SIG-M5 (cell line): Measurements from ENCODE around the gene CHKA.

Source experiments
- DNase-seq: peaks from one replicate; lab custom pipeline; 2025; lab: John Stamatoyannopoulos, UW

Gene CHKA

DNA sequence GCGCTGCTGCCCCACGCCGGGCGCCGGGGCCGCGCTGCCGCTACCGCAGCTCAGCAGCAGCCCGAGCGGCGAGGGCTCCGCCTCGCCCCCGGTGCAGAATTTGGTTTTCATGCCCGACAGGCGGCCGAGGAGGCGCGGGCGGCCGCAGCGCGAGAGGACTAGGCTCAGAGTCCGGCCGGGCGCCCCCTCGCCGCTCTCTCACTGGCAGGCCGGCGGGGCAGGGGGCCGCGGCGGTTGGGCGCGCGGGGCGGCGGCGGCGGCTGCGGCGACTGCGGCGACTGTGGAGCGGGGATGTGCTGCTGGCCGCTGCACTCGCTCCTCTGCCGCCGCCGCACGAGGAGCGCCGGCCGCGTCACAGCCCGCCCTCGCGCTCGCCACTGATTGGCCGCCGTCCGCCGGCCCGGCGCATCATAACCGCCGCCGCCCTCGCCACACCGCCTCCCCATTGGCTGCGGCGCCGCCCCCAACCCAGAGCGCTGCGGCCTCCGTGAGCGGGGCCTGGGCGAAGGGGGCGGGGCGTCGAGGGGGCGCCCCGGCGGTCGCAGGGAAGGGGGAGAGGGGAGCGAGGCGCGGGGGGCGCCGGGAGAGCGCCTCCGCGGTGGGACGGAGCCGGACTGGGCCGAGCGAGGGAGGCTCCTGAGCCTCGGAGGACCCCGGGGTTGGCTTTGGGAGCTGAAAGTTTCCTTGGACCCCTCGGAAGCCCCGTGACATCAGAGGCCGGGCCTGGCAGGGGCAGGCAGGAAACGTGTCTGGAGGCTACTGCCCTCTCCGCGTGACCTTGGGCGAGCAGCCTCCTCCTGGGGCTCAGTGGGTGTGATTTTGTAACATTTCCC is at the start of gene CHKA:
CHKA (minus strand) TSS at position 322 of the 833 bp plus-strand sequence; CDS start at position 111, 211 bp downstream.
- peak; percentile 12 for DNase-seq

DNA sequence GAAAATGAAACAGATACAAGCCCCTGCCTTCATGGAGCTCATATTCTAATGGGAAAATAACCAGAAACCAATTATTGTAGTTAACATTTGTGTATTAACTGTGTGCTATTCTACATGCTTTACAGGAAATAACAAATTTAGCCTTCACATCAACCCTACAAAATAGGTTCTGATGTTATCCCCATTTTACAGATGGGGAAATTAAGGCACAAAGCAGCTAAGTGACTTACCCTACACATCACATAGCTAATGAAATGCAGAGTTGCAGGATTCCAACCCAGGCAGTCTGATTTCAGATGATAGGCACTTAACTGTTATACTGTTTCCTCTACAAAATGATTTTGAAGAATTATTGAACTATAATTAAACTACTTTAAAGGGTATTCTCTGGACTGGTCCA is 48.3 kb upstream of the CHKA start:
- DNase-seq = no peak

DNA sequence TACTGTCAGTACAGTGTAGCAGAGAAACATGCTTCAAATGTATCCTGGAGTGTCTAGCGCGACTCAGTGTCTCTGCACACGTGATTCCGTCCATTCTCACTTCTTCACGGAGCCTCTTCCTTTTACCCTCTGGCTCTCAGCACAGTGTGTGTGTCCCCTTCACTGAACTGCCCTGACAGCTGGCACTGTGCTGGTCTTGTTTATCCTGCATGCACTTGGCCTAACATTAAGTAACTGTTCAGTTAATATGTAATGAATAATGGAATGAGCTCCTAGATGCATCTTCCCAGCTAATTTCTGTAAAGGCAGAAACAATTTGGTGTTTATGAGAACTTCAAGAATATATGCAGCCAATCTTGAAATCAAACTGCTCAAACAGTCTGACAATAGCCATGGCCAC is 47.5 kb upstream of the CHKA start:
- no peak for DNase-seq

DNA sequence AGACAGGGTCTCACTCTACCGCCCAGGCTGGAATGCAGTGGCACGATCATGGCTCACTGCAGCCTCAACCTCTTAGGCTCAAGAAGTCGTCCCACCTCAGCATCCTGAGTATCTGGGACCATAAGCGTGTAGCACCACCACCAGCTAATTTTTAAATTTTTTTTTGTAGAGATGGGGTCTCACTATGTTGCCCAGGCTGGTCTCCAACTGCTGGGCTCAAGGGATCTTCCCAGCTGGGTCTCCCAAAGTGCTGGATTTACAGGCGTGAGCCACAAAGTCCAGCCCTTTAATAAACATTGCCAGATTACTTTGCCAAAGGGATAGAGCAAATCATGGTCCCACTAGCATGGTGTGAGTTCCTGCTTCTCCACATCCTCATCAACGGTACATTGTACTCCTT is 46.3 kb upstream of the CHKA start:
- DNase-seq = no peak

DNA sequence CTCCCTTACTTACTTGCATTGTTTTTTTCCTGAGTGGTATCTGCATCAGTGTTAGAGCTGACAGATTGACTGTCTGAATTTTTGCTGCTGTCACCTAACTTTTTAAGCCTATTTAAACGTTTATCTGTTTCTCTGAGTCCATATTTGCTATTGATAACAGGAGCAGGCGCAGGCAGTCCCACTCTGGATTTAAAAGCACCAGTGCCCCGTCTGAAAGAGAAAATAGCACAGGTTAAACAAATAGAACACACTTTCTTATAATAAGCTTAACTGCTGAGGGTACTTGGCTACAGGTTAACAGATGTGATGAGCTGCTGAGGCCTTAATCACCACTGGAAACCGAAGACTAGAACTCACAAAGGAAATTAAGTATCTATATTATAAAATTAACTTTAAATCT is 45.8 kb upstream of the CHKA start:
- no peak for DNase-seq

DNA sequence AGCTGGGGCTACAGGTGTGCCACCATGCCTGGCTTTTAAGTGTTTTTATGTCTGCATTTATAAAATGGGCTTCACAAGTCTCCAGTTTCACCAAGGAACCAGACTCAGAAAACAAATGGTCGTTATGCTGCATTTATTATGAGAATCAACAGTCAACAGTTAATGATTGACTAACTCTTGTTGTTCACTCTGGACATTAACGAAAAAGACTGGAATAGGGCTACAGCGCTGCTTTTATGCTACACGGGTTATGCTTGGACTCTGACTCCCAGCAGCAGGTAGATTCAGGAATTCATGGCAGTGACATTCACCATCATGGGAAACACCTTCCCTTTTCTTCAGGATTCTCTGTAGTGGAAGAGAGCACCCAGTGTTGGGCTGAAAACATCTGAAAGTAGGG is 44.4 kb upstream of the CHKA start:
- no peak for DNase-seq

DNA sequence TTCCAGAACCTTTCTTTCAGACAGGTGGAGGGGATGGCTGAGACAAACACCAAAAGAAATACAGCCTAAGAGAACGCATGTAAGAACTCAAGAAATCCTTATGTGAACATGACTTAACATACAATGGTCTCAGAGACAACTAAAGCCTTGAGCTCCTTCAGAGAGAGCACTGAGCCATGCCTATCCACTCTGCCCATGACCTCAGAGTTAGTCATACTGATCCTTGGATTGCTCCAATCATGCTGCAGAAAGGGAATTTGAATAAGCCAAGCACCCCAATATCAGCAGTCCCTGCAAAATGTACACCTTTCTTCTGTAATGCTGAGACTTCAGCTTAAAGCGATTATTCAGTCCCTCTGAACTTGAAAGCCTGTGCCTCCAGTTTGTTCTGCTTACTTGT is 43.2 kb upstream of the CHKA start:
- DNase-seq = no peak

DNA sequence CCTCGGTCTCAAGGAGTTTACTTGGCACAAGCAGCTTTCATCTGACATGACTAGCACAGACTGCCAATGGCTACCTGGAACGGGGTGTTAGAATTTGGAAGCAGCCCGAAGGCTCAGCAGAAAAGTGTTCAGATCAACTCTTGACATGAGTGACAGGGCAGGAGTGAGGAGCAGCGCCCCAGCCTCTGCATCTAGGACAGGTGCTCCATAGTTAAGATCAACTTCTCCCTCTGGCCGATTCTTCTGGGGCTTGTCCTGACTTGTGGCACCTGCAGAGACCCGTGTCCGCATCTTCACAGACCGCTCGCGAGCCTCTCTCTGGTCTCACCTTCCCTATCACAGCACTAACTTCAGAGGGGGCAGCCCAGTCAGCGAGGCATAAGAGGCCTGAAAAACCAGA is 42.5 kb upstream of the CHKA start:
- DNase-seq = no peak

DNA sequence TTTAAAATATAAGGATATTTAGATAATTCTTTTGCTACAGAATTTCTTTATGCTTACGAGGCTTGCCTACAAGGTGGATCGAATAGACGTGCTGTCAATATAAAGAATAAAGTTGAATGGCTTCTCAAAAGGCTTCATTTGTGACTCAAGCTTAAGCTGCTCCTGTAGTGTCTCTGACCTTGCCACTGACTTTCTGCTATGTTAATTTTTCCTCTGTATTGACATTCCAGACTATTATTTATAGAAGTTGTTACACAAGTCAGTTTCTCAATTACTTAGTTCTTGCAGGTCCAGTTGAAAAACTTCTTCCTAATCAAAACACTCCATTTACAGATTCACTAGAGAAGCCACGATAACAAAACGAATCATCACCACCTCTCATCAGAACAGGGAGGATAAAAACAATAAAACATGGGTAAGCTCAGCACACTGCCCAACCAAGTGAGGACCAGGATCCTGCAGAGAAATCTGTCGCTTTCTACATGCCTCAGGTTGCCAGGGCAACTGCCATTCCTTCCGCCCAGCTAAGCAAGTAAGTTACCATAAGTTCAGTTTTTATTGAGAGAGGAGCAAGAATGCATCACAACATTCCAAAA is 39.0 kb upstream of the CHKA start:
- DNase-seq = no peak

DNA sequence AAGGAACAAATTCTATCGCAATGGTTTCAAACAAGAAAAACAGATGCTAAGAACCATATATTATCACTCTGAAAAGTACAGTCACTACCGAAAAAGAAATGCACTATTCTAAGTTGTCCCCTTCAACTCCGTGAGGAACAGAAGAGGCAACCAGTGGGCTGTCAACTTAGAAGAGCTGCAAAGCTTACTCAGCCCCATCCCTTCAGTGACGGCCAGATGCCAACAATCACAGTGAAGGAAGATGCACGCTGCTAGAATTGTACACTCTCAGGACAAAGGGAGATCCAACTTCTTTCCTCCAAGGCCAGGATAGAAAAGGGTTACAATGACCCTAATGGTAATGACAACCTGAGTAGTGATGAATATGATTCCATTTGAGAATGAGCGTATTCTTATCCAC is 38.5 kb upstream of the CHKA start:
- DNase-seq = no peak

DNA sequence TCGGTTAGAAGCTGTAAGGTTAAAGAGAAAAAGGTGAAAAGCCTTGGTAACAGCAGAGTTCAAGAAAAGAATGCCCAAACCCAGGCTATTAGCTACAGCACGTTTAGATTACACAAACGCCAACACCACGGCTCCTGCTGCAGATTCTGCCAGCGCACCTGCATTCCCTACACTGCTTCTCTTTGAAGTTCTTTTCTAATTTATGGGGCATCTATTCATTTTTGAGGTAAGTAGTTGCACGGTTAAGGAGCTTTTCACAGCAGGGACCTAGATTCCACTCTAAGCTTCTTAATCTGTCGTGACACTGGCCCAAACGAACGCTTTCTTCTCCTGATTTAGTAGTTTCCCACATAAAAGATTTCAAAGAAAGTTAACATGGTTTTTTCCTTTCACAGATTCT is 38.0 kb upstream of the CHKA start:
- DNase-seq = no peak

DNA sequence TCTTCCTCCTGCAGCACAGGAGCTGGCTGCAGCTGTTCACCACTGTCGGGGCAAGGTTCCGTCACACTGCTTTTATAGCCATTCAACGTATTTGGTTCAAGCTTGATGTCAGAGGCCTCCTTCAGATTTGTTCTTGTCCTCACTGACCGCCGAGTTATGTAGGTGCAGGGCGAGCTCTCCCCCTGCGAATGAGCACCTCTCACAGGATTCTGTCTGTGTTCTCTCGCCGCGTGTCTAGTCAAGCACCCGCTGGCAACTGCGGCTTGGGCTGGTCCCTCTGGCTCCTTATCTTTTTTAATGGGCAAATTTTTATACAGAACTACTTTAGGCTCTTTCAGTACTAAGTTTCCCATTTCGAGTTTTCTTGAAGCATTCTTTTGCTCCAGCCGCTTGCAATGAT is 37.4 kb upstream of the CHKA start:
- no peak for DNase-seq

DNA sequence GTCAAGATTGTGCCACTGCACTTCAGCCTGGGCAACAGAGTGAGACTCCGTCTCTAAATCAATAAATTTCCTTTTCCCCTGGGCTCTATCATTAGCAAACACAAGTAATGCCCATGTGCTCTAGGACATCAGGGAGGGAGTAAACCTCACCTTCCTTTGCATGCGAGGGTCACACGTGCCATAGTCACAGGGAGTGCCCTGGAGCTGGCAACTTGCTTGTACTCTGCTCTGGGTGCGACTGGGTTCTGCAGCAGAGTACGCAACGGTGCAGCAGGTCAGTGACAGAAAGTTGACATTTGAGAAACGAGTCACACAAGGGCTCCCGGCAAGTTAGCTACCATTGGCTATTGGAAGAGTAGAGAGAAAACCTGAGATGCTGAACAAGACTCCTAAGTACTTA is 32.6 kb upstream of the CHKA start:
- DNase-seq = no peak

DNA sequence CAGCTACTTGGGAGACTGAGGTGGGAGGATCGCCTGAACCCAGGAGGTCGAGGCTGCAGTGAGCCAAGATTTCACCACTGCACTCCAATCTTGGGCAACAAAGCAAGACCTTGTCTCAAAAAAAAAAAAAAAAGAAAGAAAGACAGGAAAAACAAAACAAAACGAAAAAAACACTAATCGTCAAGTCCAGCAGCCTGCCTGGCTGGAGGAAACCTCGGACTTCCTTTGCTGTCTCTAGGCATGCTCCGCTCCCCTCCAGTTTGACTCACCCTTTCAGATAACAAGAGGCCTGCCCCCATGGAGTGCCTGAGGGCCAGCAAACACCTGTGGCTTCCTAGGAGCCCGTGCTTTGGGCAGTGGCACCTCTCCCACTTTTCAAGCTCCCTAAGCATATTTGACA is 28.8 kb upstream of the CHKA start:
- no peak for DNase-seq

DNA sequence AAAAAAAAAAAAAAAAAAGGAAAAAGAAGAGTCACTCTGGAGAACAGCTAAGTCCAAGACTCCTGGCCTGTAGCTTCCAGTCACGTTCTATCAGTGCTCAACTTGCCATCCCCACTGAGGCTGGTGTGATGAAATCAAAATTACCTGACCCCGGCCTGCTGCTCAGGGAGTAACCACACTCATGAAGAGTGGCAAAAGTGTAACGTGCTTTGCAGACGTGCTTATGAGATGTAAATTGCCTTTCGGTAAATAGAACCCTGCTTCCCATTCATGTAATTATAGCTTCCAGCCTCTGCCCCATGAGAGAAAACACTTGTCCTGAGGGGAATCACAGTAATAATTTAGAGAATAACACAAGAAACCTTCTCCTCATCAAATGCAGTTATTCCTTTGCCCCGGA is 28.2 kb upstream of the CHKA start:
- no peak for DNase-seq

DNA sequence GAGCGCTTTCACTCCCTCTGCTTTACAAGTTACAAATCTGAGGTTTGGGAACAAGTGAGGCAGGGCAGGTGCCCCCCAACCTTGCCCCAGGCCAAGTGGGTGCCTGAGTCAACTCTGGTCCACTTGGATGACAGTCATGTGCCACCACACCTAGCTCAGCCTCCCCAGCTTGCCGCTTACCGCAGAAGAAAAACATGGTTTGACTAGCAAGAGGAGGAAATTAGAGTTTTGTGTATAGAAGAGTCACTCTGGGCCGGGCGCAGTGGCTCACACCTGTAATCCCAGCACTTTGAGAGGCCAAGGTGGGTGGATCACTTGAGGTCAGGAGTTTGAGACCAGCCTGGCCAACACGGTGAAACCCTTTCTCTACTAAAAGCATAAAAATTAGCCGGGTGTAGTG is 27.7 kb upstream of the CHKA start:
- no peak for DNase-seq

DNA sequence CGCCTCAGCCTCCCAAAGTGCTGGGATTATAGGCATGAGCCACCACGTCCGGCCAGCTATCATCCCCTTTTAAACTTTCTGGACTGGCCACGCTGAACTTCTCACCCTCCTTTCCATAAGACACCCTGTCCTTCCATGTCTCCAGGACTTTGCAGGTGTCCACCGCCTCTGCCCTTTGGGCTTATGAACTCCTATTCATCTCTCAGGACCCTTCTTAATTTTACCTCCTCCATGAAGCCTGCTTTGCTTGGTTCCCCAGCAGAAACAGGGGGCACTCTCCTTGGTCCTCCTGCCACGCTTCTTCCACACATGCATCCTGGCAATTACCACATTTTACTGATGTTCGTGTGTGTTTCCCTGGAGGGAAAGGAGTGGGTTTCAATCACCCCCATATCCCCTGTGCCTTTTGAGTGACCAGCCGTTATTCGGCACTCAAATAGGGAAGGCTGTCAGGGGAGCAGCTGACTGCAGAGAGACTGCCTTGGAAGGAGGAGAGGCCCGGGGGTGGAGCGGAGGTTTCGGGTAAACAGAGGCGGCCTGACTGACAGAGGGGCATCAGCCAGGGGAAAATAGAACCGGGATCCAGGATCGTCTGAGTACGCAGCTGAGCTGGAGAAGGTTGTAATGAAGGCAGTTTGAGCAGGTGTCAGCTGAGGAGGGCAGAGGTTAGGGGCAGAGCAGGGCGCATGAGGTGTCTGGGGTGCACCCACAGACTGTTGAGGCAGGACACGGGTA is 27.1 kb upstream of the CHKA start:
- no peak for DNase-seq

DNA sequence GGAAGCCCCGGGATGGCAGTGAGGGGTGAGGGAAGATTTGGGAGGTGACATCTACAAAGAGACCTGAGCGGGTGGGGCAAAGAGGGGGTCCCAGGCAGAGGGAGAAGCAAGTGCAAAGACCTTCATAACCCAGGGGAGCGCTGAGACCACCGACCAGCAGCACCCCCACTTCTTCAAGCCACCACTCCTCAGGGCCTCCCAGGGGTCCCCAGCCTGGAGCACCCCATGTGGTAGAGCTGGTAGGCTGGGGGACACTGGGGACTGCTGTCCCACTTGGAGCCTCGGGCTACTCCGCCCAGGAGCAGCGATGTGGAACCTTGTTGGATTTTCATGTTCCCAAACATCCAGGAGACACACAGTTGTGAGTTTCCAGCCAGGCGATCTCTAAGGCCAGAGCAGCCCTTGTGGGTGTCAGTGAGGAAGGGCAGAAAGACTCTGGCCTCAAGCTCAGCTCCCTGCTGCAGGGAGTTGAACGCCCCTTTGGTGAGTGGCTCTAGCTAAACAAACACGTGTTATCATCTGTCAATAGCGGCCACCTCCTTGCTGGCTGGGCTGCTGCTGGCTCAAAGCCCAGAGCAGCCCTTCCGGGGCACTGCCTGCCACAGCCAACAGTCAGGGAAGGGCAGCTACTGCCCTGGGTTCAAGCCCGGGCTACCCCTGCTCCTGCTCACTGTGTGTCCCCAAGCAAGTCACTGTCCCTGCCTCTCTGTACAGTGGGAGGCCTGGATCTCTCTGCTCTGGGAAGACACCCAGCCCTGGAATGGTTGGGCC is 25.7 kb upstream of the CHKA start:
- no peak for DNase-seq

DNA sequence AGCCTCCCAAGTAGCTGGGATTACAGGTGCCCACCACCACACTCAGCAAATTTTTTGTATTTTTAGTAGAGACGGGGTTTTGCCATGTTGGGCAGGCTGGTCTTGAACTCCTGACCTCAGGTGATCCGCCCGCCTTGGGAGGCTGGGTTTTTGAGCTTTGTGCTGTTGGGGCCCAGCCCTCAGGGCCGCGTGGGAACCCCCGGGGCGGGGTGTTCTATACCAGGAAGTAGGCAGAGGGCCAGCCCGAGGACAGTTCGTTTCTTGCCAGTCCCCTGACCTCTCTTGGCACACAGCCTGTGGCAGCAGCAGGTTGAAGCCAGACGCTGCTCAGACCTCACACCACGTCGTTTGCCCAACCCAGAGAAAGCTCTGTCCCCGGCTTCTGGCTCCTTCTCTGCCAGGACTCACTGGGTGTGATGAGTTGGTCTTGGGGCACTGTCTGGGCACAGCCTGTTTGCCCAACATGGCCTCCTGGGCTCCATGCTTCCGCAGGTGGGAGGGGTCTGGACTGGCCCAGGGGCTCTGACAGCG is 24.9 kb upstream of the CHKA start:
- no peak for DNase-seq

DNA sequence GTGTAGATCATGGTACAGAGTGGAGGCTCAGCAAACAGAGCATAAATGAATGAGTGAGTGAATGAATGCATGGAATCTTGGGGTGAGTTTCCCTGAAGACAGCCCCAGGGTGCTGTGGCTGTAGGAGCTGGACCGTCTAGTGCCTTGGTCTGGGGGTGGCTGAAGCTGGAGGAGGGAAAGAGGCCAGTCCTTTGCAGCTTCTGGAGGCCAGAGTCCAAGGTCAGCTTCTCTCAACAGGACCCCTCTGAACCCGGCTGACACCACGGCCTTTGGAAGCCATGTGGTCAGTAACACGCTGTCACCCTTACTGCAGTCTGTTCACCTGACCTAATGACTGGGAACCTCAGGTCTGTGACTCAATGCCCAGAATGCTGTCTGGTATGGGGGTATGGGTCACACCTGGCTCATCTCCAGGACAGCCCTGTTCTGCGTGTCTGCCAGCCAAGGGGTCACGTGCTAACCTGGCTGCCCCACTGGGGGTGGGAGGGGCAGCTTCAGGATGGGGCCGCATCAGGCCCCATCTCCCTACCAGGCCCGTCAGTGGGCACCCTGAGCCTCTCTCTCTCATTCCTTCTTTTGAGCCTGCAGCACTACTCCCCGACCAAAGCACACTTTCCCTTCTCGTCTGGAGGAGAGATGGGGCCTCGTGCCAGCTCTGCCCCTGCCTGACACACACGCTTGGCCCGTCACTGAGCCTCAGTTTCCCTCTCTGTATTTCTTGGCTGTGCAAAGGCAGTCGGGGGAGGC is 24.1 kb upstream of the CHKA start:
- DNase-seq = no peak

DNA sequence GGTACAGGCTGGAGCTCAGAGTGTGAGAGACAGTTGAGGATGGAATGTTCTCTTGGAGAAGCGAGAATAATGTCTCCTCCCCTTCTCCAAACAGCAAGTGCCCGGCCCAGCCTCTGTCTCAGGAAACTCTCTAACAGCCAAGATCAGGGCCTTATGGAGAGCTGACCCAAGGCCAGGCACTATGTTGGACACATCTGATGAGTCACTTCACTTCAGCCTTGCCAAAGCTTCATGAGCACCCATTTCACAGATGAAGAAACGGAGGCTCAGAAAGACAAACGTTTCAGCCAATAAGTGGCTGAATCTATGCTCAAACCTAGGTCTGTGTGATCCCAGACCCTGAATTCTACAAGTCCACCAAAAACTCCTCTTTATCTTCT is 22.1 kb upstream of the CHKA start:
- no peak for DNase-seq
